Right renal pelvis (tissue), 4 donors: ENCODE data around the gene OR10AG1. TPM values are rescaled to one million over a fixed set of nuclear protein-coding genes. Genes with fewer than 3 reads are reported as not detected.

Source experiments
- DNase-seq, 4 donors: peaks; one replicate each; pipeline ENCODE4 v3.0.0-alpha.2; 2013; ENCODE audit warnings: low read depth in 4 of 4, low spot score in 3 of 4, missing footprints in 1 of 4
- polyA plus RNA-seq, 4 donors: library from polyadenylated mRNA; unstranded; fragments of 120-200 nt; gene quantifications; one replicate each; pipeline ENCODE4 v1.2.1, GENCODE V29; 2013; ENCODE audit not compliant: insufficient read length in 4 of 4

OR10AG1 gene
- polyA plus RNA-seq: not detected

- no peak for DNase-seq
These were observed at the start of gene OR10AG1 for GRCh38 chr11:55969845-55970244. TSS of gene OR10AG1 (minus strand) at chr11:55969945. CDS start at chr11:55969907, 38 bp downstream.

- DNase-seq: no peak
These were observed 44.1 kb upstream of the OR10AG1 start for GRCh38 chr11:56013805-56014204.

- no peak for DNase-seq
These were observed 41.0 kb upstream of the OR10AG1 start for GRCh38 chr11:56010716-56011115.

- no peak for DNase-seq
These were observed 24.8 kb upstream of the OR10AG1 start, which contains the start of gene OR5F1 for GRCh38 chr11:55994525-55994924. TSS of gene OR5F1 (minus strand) at chr11:55994625. CDS start at chr11:55994625, 0 bp downstream.

GRCh38 chr11:55970935-55971334 lies 1.2 kb upstream of the OR10AG1 start:
- DNase-seq: no peak

- DNase-seq: no peak
These were observed 1.8 kb downstream of the OR10AG1 start for GRCh38 chr11:55967914-55968313.

- DNase-seq: no peak
These were observed 3.4 kb downstream of the OR10AG1 start for GRCh38 chr11:55966391-55966790.

- no peak for DNase-seq
These were observed 13.2 kb downstream of the OR10AG1 start for GRCh38 chr11:55956521-55956920.

- no peak for DNase-seq
These were observed 20.4 kb downstream of the OR10AG1 start for GRCh38 chr11:55949330-55949729.

GRCh38 chr11:55942785-55943392 lies 26.9 kb downstream of the OR10AG1 start:
- peak in 3 of 4 donors; percentile 0 to 5 (median 3) for DNase-seq

GRCh38 chr11:55936300-55936699 lies 33.4 kb downstream of the OR10AG1 start, which contains the start of gene OR5I1:
TSS of gene OR5I1 (minus strand) at chr11:55936400. CDS start at chr11:55936400, 0 bp downstream.
- DNase-seq: no peak

- DNase-seq: no peak
These were observed 49.2 kb downstream of the OR10AG1 start for GRCh38 chr11:55920537-55920936.

Other genes with a start within 250 kb of the OR10AG1 start
- not detected for gene OR5D13, start 196.5 kb downstream of the OR10AG1 start, polyA plus RNA-seq
- gene OR5D14, start 174.4 kb downstream of the OR10AG1 start, polyA plus RNA-seq: not detected
- not detected for gene OR5L1, start 158.6 kb downstream of the OR10AG1 start, polyA plus RNA-seq
- not detected for gene OR5D18, start 150.3 kb downstream of the OR10AG1 start, polyA plus RNA-seq
- gene OR5L2, start 142.7 kb downstream of the OR10AG1 start, polyA plus RNA-seq: not detected
- not detected for gene OR5D16, start 131.2 kb downstream of the OR10AG1 start, polyA plus RNA-seq
- gene TRIM51, start 86.6 kb downstream of the OR10AG1 start, polyA plus RNA-seq: not detected
- gene OR5W2, start 55.4 kb downstream of the OR10AG1 start, polyA plus RNA-seq: not detected
- gene OR5I1, start 33.5 kb downstream of the OR10AG1 start, polyA plus RNA-seq: not detected
- gene OR5F1, start 24.7 kb upstream of the OR10AG1 start, polyA plus RNA-seq: not detected
- gene OR5AS1, start 57.7 kb upstream of the OR10AG1 start, polyA plus RNA-seq: under 1 TPM in 1 of 4 donors, not detected in 3; 0.03 TPM
- gene OR8I2, start 123.4 kb upstream of the OR10AG1 start, polyA plus RNA-seq: not detected
- not detected for gene OR8H2, start 133.7 kb upstream of the OR10AG1 start, polyA plus RNA-seq
- not detected for gene OR8H3, start 152.4 kb upstream of the OR10AG1 start, polyA plus RNA-seq
- gene OR8J3, start 170.3 kb upstream of the OR10AG1 start, polyA plus RNA-seq: not detected
- gene OR8K5, start 190.4 kb upstream of the OR10AG1 start, polyA plus RNA-seq: not detected
- not detected for gene OR5J2, start 206.7 kb upstream of the OR10AG1 start, polyA plus RNA-seq